ENCODE results near the gene CT45A9.
A peak's percentile ranks its signal among the peaks of the same experiment; 100 is the strongest.
"Not testable (repeated sequence)": the region's sequence is repeated elsewhere in the genome, so short reads cannot be mapped to it uniquely, and the experiment has no call there.

Gene CT45A9

GRCh38 chrX:135871712-135872111, at the start of gene CT45A9:
Gene CT45A9, minus strand, starts transcription at chrX:135871812. Its CDS starts 3,751 bp downstream, at chrX:135868061.
- not testable (repeated sequence) for DNase-seq (ENCODE audit: low spot score); FAIRE-seq

GRCh38 chrX:135920516-135920915, 48.9 kb upstream of the CT45A9 start:
- not testable (repeated sequence) for FAIRE-seq; DNase-seq (ENCODE audit: low spot score)

GRCh38 chrX:135914404-135914803, 42.8 kb upstream of the CT45A9 start:
- FAIRE-seq (no peak), DNase-seq (ENCODE audit: low spot score) (no peak)

GRCh38 chrX:135910251-135910650, 38.6 kb upstream of the CT45A9 start:
- FAIRE-seq (no peak), DNase-seq (ENCODE audit: low spot score) (no peak)

GRCh38 chrX:135893294-135893817, 21.7 kb upstream of the CT45A9 start, which contains the start of the genes CT45A10 and SAGE1:
Gene CT45A10, minus strand, starts transcription at chrX:135893444. Its CDS starts 8,100 bp downstream, at chrX:135885344.
Gene SAGE1, plus strand, starts transcription at chrX:135893716. Its CDS starts 2,527 bp downstream, at chrX:135896243.
- FAIRE-seq, result no peak
- peak; percentile 67 for DNase-seq (ENCODE audit: low spot score)

GRCh38 chrX:135892781-135893180, 21.2 kb upstream of the CT45A9 start:
- DNase-seq (ENCODE audit: low spot score), result no peak
- no peak for FAIRE-seq

GRCh38 chrX:135890087-135890585, 18.5 kb upstream of the CT45A9 start:
- no peak for FAIRE-seq
- no peak for DNase-seq (ENCODE audit: low spot score)

- not testable (repeated sequence) for DNase-seq (ENCODE audit: low spot score); FAIRE-seq
Measured at GRCh38 chrX:135888976-135889375, 17.4 kb upstream of the CT45A9 start.

GRCh38 chrX:135888230-135888629, 16.6 kb upstream of the CT45A9 start:
- DNase-seq (ENCODE audit: low spot score); FAIRE-seq: not testable (repeated sequence)

GRCh38 chrX:135882741-135883140, 11.1 kb upstream of the CT45A9 start:
- DNase-seq (ENCODE audit: low spot score); FAIRE-seq: not testable (repeated sequence)

- not testable (repeated sequence) for FAIRE-seq; DNase-seq (ENCODE audit: low spot score)
Measured at GRCh38 chrX:135854438-135854837, 17.2 kb downstream of the CT45A9 start, which contains the start of gene CT45A8. Gene CT45A8, minus strand, starts transcription at chrX:135854538. Its CDS starts 3,755 bp downstream, at chrX:135850783.

- not testable (repeated sequence) for FAIRE-seq; DNase-seq (ENCODE audit: low spot score)
Measured at GRCh38 chrX:135837180-135837579, 34.4 kb downstream of the CT45A9 start, which contains the start of gene CT45A7. Gene CT45A7, minus strand, starts transcription at chrX:135837280. Its CDS starts 3,747 bp downstream, at chrX:135833533.

- not testable (repeated sequence) for DNase-seq (ENCODE audit: low spot score); FAIRE-seq
Measured at GRCh38 chrX:135819912-135820311, 51.7 kb downstream of the CT45A9 start, which contains the start of gene CT45A2. Gene CT45A2, minus strand, starts transcription at chrX:135820012. Its CDS starts 3,747 bp downstream, at chrX:135816265.
